ENCODE results near the gene MBNL3.
A peak's percentile ranks its signal among the peaks of the same experiment; 100 is the strongest.

Gene MBNL3

DNA sequence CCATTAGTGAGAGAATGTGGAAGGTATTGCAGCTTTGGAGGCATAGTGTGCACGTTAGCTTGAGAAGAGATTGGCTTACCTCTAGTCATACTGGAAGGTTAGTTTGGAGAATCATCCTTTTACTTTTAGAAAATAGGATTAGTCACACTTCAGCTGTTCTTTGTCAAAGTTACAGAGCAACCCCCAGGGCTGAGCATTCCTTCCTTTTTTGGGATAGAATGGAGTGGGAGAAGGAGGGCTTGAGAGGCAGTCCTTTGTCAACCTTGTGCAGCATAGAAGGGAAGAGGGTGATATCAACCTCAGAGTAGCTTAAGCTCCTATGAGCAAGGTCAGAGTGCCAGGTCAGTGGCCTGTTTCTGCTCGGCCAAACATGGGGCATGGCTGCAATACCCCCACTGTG, 8.6 kb upstream of the MBNL3 start:
- TF ChIP-seq, protein P1, sequence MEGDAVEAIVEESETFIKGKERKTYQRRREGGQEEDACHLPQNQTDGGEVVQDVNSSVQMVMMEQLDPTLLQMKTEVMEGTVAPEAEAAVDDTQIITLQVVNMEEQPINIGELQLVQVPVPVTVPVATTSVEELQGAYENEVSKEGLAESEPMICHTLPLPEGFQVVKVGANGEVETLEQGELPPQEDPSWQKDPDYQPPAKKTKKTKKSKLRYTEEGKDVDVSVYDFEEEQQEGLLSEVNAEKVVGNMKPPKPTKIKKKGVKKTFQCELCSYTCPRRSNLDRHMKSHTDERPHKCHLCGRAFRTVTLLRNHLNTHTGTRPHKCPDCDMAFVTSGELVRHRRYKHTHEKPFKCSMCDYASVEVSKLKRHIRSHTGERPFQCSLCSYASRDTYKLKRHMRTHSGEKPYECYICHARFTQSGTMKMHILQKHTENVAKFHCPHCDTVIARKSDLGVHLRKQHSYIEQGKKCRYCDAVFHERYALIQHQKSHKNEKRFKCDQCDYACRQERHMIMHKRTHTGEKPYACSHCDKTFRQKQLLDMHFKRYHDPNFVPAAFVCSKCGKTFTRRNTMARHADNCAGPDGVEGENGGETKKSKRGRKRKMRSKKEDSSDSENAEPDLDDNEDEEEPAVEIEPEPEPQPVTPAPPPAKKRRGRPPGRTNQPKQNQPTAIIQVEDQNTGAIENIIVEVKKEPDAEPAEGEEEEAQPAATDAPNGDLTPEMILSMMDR (IDR thresholded peaks at IDR 0.05), result no peak
- Histone ChIP-seq H3K9me3 (no peaks in the 10 kb centered on the region), H3K4me3 (ENCODE audit: low read depth in 1 of 2, low read length in 1 of 2) (no peak overlapping the region), H3K27ac (no peak overlapping the region), H3K36me3 (no peaks in the 10 kb centered on the region), H3K27me3 (no peaks in the 10 kb centered on the region), H3K4me1 (ENCODE audit: control insufficient read depth in 1 of 2, insufficient read depth in 1 of 2, low read depth in 1 of 2, low read length in 1 of 2) (peaks cover 5 to 6% of the 10 kb centered on the region in 2 experiments)

DNA sequence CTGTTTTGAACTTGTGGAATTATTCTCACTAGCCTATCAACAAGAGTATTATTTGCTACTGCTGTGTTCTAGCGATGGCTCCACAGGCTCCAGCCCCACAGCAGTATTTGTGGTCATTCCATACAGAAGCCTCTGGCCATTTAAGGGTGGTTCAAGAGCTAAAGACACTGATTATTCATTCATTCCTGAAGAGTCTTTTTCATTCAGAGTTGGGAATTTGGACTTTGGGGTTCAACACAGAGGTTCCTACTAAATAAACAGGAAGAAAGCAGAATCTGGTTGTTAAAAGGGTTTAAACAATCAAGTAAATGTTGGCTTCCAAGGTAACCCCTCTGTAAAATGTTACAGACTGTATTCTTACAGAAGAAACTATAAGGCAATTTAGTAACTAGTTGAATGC, 4.3 kb upstream of the MBNL3 start:
- H3K36me3 ChIP-seq, result no peaks in the 10 kb centered on the region
- no peaks in the 10 kb centered on the region for H3K9me3 ChIP-seq
- H3K4me3 ChIP-seq (ENCODE audit: low read depth in 1 of 2, low read length in 1 of 2), result no peak overlapping the region
- no peaks in the 10 kb centered on the region for H3K27me3 ChIP-seq
- H3K27ac ChIP-seq, result no peak overlapping the region
- H3K4me1 ChIP-seq (ENCODE audit: control insufficient read depth in 1 of 2, insufficient read depth in 1 of 2, low read depth in 1 of 2, low read length in 1 of 2), result peaks cover 15 to 21% of the 10 kb centered on the region in 2 experiments
- TF ChIP-seq, protein P1 (IDR thresholded peaks at IDR 0.05), result no peak

DNA sequence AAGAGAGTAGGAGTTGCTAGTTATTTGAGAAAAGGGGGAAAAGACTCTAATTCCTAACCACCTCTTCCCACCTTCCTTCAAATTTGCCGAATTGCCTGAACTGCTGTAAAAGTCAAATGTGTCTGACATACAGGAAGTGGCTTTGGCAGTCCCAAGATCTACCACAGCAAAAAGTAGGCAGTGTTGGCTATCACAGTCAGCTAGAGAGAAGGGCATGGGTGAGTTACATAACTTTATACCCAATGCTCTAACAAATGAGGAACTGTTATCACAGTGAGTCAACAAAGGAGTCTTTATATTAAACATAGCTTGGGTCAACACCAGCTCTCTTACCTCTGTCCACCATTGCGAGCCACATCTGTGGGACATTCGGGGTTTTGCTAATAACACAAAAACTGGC, 2.4 kb upstream of the MBNL3 start:
- TF ChIP-seq, protein P1 (IDR thresholded peaks at IDR 0.05), result no peak
- H3K27ac ChIP-seq, result no peak overlapping the region
- H3K9me3 ChIP-seq, result no peaks in the 10 kb centered on the region
- H3K27me3 ChIP-seq, result no peaks in the 10 kb centered on the region
- no peak overlapping the region for H3K4me3 ChIP-seq (ENCODE audit: low read depth in 1 of 2, low read length in 1 of 2)
- peaks cover 25 to 35% of the 10 kb centered on the region in 2 experiments for H3K4me1 ChIP-seq (ENCODE audit: control insufficient read depth in 1 of 2, insufficient read depth in 1 of 2, low read depth in 1 of 2, low read length in 1 of 2)
- H3K36me3 ChIP-seq, result no peaks in the 10 kb centered on the region

DNA sequence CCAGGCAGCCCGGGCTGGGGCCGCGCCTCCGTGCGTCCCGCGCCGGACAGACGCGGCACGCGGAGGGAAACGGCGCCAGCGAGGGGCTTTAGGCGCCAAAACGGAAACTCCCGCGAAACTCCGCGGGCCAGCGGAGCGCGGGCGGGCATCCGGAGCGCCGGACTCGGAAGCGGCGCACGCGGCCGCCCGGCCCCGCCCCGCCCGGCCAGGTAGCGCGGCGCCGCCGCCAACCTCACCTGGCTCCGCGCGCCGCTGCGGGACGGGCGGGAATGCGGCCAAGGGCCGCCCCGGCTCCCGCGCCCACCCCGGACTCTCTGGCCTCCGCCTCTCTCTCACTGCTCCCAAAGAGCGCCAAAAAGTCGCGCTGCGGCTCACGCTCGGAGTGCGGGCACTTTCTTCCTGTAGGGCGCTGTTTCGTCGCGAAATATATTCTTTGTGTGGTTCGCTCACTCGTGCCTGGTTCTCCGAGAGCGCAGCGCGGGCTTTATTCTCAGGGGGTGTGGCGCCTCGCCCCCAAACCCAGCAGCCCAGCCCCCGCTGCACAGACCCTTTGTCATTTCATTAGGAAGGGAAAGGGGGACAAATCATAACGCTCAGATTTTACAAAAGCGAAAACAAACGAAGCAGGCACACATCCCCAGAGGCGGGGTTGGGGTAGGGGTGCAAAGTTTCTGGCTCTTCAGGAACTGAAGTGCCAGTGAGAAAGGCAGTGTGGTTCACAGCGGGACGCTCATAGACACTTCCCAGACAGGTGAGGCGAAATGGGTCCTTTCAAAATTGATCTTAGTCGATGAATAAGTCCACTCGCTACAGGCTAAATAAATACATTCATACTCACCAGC, 961 bp upstream of the MBNL3 start:
- H3K27ac ChIP-seq, result peak overlapping the region; percentile 69
- H3K4me1 ChIP-seq (ENCODE audit: control insufficient read depth in 1 of 2, insufficient read depth in 1 of 2, low read depth in 1 of 2, low read length in 1 of 2), result peaks cover 25 to 35% of the 10 kb centered on the region in 2 experiments
- peak overlapping the region; percentile 55 to 65 for H3K4me3 ChIP-seq (ENCODE audit: low read depth in 1 of 2, low read length in 1 of 2)
- no peaks in the 10 kb centered on the region for H3K36me3 ChIP-seq
- TF ChIP-seq, protein P1 (IDR thresholded peaks at IDR 0.05), result no peak
- no peaks in the 10 kb centered on the region for H3K9me3 ChIP-seq
- no peaks in the 10 kb centered on the region for H3K27me3 ChIP-seq

DNA sequence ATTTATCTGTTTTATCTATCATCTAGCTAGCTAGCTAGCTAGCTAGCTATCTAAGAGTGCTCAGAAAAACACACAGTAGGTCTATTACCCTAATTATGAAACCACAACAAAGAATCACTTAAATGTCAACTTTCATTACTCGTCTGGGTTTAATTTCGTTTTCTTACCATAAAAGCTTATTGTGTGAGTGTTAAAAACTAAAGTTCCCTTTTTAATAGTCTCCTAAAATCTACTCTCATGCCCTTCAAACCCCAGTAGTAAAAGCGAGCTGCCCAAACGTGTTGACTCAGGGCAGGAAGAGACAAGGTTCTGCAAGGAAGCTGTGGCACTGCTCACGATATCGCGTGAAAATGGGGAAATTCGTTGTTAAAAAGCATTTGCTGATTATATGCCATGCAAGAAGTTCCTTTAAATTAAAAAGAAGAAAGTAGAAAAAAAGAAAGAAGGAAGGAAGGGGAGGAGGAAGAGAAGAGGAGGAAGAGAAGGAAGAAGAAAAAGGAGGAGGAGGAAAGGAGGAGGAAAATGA, 595 bp downstream of the MBNL3 start:
- Histone ChIP-seq H3K9me3 (no peaks in the 10 kb centered on the region), H3K4me1 (ENCODE audit: control insufficient read depth in 1 of 2, insufficient read depth in 1 of 2, low read depth in 1 of 2, low read length in 1 of 2) (peaks cover 25 to 35% of the 10 kb centered on the region in 2 experiments), H3K36me3 (no peaks in the 10 kb centered on the region), H3K4me3 (ENCODE audit: low read depth in 1 of 2, low read length in 1 of 2) (peak overlapping the region; percentile 55 to 65), H3K27ac (peak overlapping the region; percentile 69), H3K27me3 (no peaks in the 10 kb centered on the region)
- TF ChIP-seq, protein P1 (IDR thresholded peaks at IDR 0.05), result no peak
